Right kidney (tissue), 9 donors: ENCODE measurements around the gene SNX6.
A peak's percentile ranks its signal among the peaks of the same experiment; 100 is the strongest.
"Not testable (repeated sequence)": the region's sequence is repeated elsewhere in the genome, so short reads cannot be mapped to it uniquely, and the experiment has no call there.

Experiments
- DNase-seq: peaks from one replicate; pipeline ENCODE4 v3.0.0-alpha.2; 2016
- long read RNA-seq, 8 donors: transcript quantifications; one replicate each; lab custom pipeline, GENCODE V29; 2026

Gene SNX6
- long read RNA-seq, donor 1, transcript SNX6-202 (13 exons, 3,398 nt) = minor isoform, 15 of 99 reads
- long read RNA-seq, donor 1, transcript SNX6-201 (14 exons, 2,001 nt) = major isoform, 47 of 99 reads
- long read RNA-seq, donor 1, partial matches to known transcripts = 36 of 99 reads
- long read RNA-seq, donor 1, other reads (novel, unspliced or antisense) = 0 of 99 reads
- long read RNA-seq, donor 2, transcript SNX6-202 (13 exons, 3,398 nt) = minor isoform, 9 of 53 reads
- long read RNA-seq, donor 2, transcript SNX6-201 (14 exons, 2,001 nt) = major isoform, 12 of 53 reads
- long read RNA-seq, donor 2, partial matches to known transcripts = 32 of 53 reads
- long read RNA-seq, donor 2, other reads (novel, unspliced or antisense) = 0 of 53 reads
- long read RNA-seq, donor 3, transcript SNX6-202 (13 exons, 3,398 nt) = minor isoform, 8 of 43 reads
- long read RNA-seq, donor 3, transcript SNX6-201 (14 exons, 2,001 nt) = major isoform, 14 of 43 reads
- long read RNA-seq, donor 3, partial matches to known transcripts = 21 of 43 reads
- long read RNA-seq, donor 3, other reads (novel, unspliced or antisense) = 0 of 43 reads
- long read RNA-seq, donor 4, transcript SNX6-201 (14 exons, 2,001 nt) = major isoform, 18 of 33 reads
- long read RNA-seq, donor 4, transcript SNX6-202 (13 exons, 3,398 nt) = minor isoform, 7 of 33 reads
- long read RNA-seq, donor 4, partial matches to known transcripts = 7 of 33 reads
- long read RNA-seq, donor 4, other reads (novel, unspliced or antisense) = 0 of 33 reads
- long read RNA-seq, donor 5, transcript SNX6-201 (14 exons, 2,001 nt) = major isoform, 32 of 36 reads
- long read RNA-seq, donor 5, partial matches to known transcripts = 0 of 36 reads
- long read RNA-seq, donor 5, other reads (novel, unspliced or antisense) = 0 of 36 reads
- long read RNA-seq, donor 6, transcript SNX6-202 (13 exons, 3,398 nt) = minor isoform, 9 of 55 reads
- long read RNA-seq, donor 6, transcript SNX6-201 (14 exons, 2,001 nt) = major isoform, 15 of 55 reads
- long read RNA-seq, donor 6, partial matches to known transcripts = 31 of 55 reads
- long read RNA-seq, donor 6, other reads (novel, unspliced or antisense) = 0 of 55 reads
- long read RNA-seq, donor 7 = 0 reads
- long read RNA-seq, donor 8, transcript SNX6-202 (13 exons, 3,398 nt) = minor isoform, 11 of 48 reads
- long read RNA-seq, donor 8, transcript SNX6-201 (14 exons, 2,001 nt) = major isoform, 30 of 48 reads
- long read RNA-seq, donor 8, partial matches to known transcripts = 6 of 48 reads
- long read RNA-seq, donor 8, other reads (novel, unspliced or antisense) = 0 of 48 reads

DNA sequence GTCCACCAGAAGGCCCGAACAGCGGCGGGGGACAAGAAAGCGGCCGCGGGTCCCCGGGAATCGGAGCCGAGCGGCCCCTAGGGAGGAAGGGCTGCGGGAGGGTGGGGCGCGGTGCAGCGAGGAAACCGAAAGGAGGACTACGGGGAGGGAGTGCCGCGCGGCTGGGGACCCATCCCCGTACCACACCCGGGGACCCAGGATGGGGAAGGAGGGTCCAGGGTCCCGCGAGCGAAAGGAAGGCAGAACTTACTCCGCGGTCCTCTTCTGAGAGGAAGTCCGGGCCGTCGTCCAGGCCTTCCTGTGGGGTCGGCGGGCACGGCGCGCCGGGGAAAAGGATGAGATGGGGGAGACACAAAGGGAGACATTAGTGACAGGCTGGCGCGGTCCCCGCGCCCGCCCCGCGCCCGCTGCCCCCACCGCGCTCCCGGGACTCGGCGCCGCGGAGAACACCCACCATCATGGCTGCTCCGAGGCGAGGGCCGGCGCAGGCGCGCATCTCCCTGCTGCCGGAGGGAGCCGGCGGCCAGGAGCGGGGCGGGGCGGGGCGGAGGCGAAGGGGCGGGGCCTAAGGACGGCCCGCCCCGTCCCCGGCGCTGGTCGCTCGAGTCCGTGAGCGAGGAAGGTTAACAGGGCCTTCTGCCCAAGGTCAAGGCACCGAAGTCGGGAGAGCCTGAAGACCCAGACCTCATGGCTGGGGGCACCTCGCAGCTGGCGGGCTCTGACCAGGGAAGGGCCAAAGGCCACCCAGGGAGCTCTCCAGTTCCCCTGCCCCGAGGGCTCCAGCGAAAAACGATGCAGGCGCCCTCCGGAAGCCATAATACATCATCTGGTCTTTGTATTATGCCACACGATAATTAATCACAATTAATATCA is at the start of gene SNX6:
Gene SNX6, minus strand, starts transcription at position 492 of the 873 bp plus-strand sequence. Its CDS starts 32 bp downstream, at position 460.
- peak; percentile 89 for DNase-seq

DNA sequence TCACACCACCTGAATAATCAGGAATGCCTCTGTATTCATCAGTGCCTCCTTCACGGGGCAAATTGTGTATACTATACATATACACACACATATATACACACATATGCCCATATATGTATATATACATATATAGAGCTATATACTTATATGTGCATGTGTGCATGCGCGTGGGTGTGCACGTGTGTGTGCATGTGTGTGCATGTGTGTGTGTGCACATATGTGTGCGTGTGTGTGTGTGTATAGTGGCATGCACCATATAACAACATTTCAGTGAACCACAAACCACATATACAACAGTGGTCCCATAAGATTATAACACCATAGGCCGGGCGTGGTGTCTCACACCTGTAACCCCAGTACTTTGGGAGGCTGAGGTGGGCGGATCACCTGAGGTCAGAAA is 48.8 kb upstream of the SNX6 start:
- DNase-seq = no peak

GRCh38 chr14:34678306-34678705 is 48.4 kb upstream of the SNX6 start:
- no peak for DNase-seq

DNA sequence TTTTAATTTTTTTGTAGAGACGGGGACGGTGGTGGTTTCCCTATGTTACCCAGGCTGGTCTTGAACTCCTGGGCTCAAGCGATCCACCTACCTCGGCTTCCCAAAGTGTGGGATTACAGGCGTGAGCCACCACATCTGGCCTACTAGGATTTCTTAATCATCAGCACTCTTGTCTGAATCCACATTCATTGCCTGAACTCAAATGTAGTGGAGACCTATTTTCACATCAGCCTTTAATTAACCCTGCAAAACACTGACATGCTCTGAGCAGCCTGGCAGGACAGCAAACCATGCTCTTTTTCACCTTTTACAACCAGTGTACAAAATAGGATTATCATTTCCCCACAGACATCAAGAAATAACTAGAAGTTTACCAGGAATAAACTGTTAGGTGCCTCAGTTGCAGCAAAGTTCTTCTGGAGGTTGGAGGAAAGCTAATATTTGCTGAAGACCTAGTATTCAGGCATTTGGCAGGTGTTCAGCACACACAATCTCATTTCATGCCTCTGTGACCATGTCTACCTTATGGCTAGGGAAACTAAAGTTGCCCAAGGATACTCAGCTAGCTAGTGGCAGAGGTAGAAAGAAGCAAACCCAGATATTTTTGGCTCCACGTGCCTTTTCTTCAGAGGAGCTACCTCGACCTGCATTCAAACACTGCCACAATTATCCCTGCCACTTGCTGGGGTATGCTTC is 46.7 kb upstream of the SNX6 start:
- DNase-seq = no peak

DNA sequence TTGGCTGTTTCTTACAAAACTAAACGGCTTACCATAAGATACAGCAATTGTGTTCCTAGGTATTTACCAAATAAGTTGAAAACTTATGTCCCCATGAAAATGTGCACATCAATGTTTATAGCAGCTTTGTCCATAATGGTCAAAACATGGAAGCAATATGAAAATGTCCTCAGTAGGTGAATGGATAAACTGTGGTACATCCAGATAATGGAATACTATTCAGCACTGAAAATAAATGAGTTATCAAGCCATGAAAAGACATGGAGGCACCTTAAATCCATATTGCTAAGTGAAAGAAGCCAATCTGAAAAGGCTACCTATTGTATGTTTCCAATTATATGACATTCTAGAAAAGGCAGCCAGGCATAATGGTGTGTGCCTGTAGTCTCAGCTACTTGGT is 43.8 kb upstream of the SNX6 start:
- no peak for DNase-seq

DNA sequence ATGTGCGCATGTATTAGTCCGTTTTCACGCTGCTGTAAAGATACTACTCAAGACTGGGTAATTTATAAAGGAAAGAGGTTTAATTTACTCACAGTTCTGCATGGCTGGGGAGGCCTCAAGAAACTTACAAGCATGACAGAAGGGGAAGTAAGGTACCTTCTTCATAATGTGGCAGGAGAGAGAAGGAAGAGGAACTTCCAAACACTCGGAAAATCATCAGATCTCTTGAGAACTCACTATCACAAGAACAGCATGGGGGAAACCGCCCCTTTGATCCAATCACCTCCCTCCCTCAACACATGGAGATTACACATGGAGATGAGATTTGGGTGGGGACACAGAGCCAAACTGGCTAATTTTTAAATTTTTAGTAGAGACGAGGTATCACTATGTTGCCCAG is 41.8 kb upstream of the SNX6 start:
- no peak for DNase-seq

GRCh38 chr14:34668111-34668510 is 38.2 kb upstream of the SNX6 start:
- no peak for DNase-seq

GRCh38 chr14:34667007-34667406 is 37.1 kb upstream of the SNX6 start:
- no peak for DNase-seq

GRCh38 chr14:34665785-34666435 is 36.0 kb upstream of the SNX6 start:
- DNase-seq = no peak

- DNase-seq = no peak
These were observed 32.7 kb upstream of the SNX6 start for GRCh38 chr14:34662561-34663088.

GRCh38 chr14:34660796-34661195 is 30.8 kb upstream of the SNX6 start:
- DNase-seq = no peak

DNA sequence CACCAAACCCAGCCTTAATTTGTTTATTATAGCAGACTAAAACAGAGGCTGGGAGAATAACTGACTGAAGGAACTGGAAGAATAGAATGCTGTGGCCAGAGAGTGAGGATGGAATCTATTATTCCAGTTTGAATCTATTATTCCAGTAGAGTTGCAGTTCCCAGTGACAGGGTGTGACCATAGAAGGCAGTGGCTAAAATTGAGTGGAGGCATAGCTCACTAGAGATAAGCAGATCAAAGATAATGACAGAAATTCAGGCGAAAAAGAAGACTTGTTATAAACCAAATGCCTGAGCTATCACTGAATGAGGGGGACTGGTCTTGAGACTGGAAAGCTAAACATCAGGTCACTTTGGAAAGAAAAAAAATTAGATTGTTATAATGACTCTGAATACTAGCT is 26.0 kb upstream of the SNX6 start:
- DNase-seq = no peak

GRCh38 chr14:34653073-34653472 is 23.1 kb upstream of the SNX6 start:
- not testable (repeated sequence) for DNase-seq

DNA sequence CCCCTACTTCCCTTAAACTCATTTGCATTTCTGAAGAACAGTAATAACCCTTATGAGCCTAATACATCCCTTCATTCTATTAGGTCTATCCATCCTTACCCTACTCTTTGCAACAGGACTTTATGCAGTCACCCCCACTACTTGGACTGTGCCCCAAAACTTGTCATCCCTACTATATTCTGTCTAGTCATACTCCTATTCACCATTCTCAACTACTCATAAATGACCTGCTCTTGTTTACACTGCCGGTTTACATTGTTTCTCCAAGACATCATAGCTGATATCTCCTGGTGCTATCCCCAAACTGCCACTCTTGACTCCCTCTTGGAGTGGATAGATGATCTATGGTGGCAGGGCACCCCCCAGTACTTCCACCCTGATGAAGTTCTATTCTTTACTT is 22.4 kb upstream of the SNX6 start:
- not testable (repeated sequence) for DNase-seq

- DNase-seq = no peak
These were observed 21.0 kb upstream of the SNX6 start for GRCh38 chr14:34650786-34651584.

DNA sequence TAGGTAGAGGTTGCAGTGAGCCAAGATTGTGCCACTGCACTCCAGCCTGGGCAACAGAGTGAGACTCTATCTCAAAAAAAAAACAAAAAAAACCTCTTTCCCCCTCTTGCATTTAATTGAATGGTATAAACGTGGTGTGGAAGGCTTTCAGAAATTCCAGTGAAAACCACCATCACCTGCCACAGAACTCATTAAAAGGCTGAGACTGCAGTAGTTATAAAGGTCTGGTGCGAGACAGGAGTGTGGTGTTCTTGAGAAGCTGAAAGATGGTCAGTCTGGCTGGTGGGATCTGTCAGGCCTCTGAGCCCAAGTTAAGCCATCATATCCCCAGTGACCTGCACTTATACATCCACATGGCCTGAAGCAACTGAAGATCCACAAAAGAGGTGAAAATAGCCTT is 20.1 kb upstream of the SNX6 start:
- DNase-seq = not testable (repeated sequence)

DNA sequence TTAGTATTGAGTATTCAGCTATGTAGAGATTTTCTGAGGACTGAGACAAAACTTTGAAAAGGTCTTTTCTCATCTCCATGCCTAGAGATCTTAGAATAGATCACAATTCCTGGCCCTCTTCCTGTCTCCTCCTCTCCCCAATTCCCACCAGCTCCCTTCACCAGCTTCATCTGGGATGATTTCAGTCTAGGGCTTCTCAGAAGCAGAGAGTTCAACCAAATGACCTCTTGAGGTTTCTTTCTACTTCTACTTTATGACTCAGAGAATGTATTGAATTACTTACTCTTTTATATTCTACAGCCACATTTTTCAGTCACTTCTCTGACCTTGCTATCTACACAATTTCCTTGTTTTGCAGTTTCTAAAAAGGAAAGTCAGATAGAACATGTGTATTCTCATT is 19.4 kb upstream of the SNX6 start:
- no peak for DNase-seq

DNA sequence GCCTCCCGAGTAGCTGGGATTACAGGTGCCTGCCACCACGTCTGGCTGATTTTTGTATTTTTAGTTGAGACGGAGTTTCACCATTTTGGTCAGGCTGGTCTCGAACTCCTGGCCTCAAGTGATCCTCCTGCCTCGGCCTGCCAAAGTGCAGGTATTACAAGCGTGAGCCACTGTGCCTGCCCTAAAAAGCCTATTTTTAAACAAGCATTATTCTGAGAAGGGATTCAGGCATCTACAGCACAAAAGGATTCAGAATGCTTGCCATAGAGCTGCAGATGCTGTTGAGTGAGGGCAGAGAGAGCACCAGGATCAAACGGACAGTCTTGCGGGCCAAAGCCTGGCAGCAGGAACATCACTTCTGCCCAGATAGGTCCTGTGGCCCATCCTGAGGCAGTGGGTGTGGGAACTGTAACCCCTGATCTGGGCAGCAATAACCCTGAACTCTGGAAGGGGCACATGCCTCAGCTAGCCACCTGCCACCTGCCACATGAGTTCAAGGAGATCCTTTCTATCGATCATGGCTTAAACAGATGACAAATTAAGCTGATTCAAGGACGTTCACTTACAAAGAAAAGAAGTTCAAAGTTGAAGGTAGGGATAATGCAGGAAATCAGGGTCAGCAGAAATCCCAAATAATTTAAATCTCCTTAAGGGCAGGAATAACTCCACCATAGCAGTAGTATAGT is 16.8 kb upstream of the SNX6 start:
- DNase-seq = no peak

GRCh38 chr14:34643361-34643760 is 13.4 kb upstream of the SNX6 start:
- DNase-seq = no peak
